Vagina (tissue), 2 donors: ENCODE results near the gene NGEF. TPM values are rescaled to one million over a fixed set of nuclear protein-coding genes. Genes with fewer than 3 reads are reported as not detected.
A peak's percentile ranks its signal among the peaks of the same experiment; 100 is the strongest.

ENCODE experiments used
- DNase-seq, 2 donors: peaks; one replicate each; pipeline ENCODE4 v3.0.0-alpha.2; 2017; ENCODE audit errors: extremely low spot score in 2 of 2
- H3K27ac ChIP-seq: fragments of 200-600 bp; sonication (generic); one replicate; pipeline ENCODE4 v1.5.1; 2019
- H3K27me3 ChIP-seq: fragments of 200-600 bp; sonication (generic); one replicate; pipeline ENCODE4 v1.5.1; 2019
- H3K36me3 ChIP-seq, 2 donors: fragments of 200-600 bp; sonication (generic); one replicate each; pipeline ENCODE4 v1.5.1; 2017 to 2019
- H3K4me1 ChIP-seq: fragments of 200-600 bp; sonication (generic); one replicate; pipeline ENCODE4 v1.5.1; 2019
- H3K4me3 ChIP-seq, 2 donors: fragments of 200-600 bp; sonication (generic); 1 replicate in 1 of 2; 2 replicates in 1 of 2; pipeline ENCODE4 v1.5.1; 2016 to 2019
- H3K9me3 ChIP-seq: fragments of 200-600 bp; sonication (generic); one replicate; pipeline ENCODE4 v1.5.1; 2019
- CTCF ChIP-seq, 3 experiments: fragments of 450-650 bp in 2 of 3; fragments of 200-600 bp in 1 of 3; sonication (generic) in 1 of 3; IDR thresholded peaks; one replicate each; pipeline ENCODE4 v1.5.1; 2017 to 2019; ENCODE audit warnings: antibody characterized with exemption in 3 of 3, mild to moderate bottlenecking in 2 of 3, moderate library complexity in 2 of 3
- POLR2A ChIP-seq, 2 donors: fragments of 450-650 bp; IDR thresholded peaks; one replicate each; pipeline ENCODE4 v1.6.1; 2017; ENCODE audit warnings: antibody characterized with exemption in 2 of 2, mild to moderate bottlenecking in 2 of 2, moderate library complexity in 2 of 2
- POLR2AphosphoS5 ChIP-seq, 2 donors: sonication (generic); formaldehyde crosslinking; IDR thresholded peaks; one replicate each; pipeline ENCODE4 v1.9.0; 2017; ENCODE audit warnings: antibody characterized with exemption in 2 of 2, mild to moderate bottlenecking in 2 of 2, low read depth in 1 of 2; ENCODE audit not compliant: insufficient read depth in 1 of 2
- intact Hi-C: fragments of 100-400 bp; cut with DNase I; formaldehyde crosslinking; loops from one replicate; pipeline ENCODE4 v1.15.1; 2023
- total RNA-seq: library from RNA; depleted of rRNA; stranded (reverse); fragments of >200 nt; gene quantifications from one replicate; pipeline ENCODE4 v1.2.3, GENCODE V29; 2016

Gene NGEF
- total RNA-seq, 1 donor from 2014 or later: 4.9 TPM

GRCh38 chr2:232973011-232973735 is 39.9 kb downstream of the NGEF start:
- H3K4me1 ChIP-seq: no peaks in the 10 kb centered on the region
- no peaks in the 10 kb centered on the region for H3K36me3 ChIP-seq
- intact Hi-C loops: no loop called here
- no peak overlapping the region for H3K27ac ChIP-seq
- no peaks in the 10 kb centered on the region for H3K9me3 ChIP-seq
- TF ChIP-seq POLR2AphosphoS5 (IDR thresholded peaks at IDR 0.05; ENCODE audit: insufficient read depth in 1 of 2, low read depth in 1 of 2) (no peak), CTCF (IDR thresholded peaks at IDR 0.05) (no peak), POLR2A (IDR thresholded peaks at IDR 0.05) (no peak)
- H3K4me3 ChIP-seq: no peak overlapping the region
- DNase-seq: peak; percentile 46 to 49
- H3K27me3 ChIP-seq: no peaks in the 10 kb centered on the region

- Histone ChIP-seq H3K4me3 (no peak overlapping the region), H3K27ac (no peak overlapping the region), H3K36me3 (no peaks in the 10 kb centered on the region), H3K9me3 (no peaks in the 10 kb centered on the region), H3K4me1 (no peaks in the 10 kb centered on the region), H3K27me3 (no peaks in the 10 kb centered on the region)
- intact Hi-C loops: no loop called here
- no peak for TF ChIP-seq POLR2A (IDR thresholded peaks at IDR 0.05)
- TF ChIP-seq CTCF (IDR thresholded peaks at IDR 0.05): no peak
- no peak for TF ChIP-seq POLR2AphosphoS5 (IDR thresholded peaks at IDR 0.05; ENCODE audit: insufficient read depth in 1 of 2, low read depth in 1 of 2)
- peak; percentile 16 to 72 for DNase-seq
These were observed 41.3 kb downstream of the NGEF start for GRCh38 chr2:232971744-232972143.

- no peak for DNase-seq
- Histone ChIP-seq H3K27me3 (no peaks in the 10 kb centered on the region), H3K27ac (no peak overlapping the region), H3K4me3 (no peak overlapping the region), H3K36me3 (no peaks in the 10 kb centered on the region), H3K9me3 (no peaks in the 10 kb centered on the region), H3K4me1 (no peaks in the 10 kb centered on the region)
- no peak for TF ChIP-seq POLR2A (IDR thresholded peaks at IDR 0.05)
- no peak for TF ChIP-seq POLR2AphosphoS5 (IDR thresholded peaks at IDR 0.05; ENCODE audit: insufficient read depth in 1 of 2, low read depth in 1 of 2)
- no peak for TF ChIP-seq CTCF (IDR thresholded peaks at IDR 0.05)
- intact Hi-C loops: no loop called here
These were observed 43.0 kb downstream of the NGEF start for GRCh38 chr2:232970051-232970450.

GRCh38 chr2:232967474-232967873 is 45.6 kb downstream of the NGEF start:
- TF ChIP-seq POLR2A (IDR thresholded peaks at IDR 0.05): no peak
- no peak for TF ChIP-seq CTCF (IDR thresholded peaks at IDR 0.05)
- TF ChIP-seq POLR2AphosphoS5 (IDR thresholded peaks at IDR 0.05; ENCODE audit: insufficient read depth in 1 of 2, low read depth in 1 of 2): no peak
- intact Hi-C loops: no loop called here
- no peak overlapping the region for H3K4me3 ChIP-seq
- H3K27me3 ChIP-seq: no peaks in the 10 kb centered on the region
- H3K4me1 ChIP-seq: no peaks in the 10 kb centered on the region
- no peaks in the 10 kb centered on the region for H3K9me3 ChIP-seq
- no peak overlapping the region for H3K27ac ChIP-seq
- H3K36me3 ChIP-seq: no peaks in the 10 kb centered on the region
- no peak for DNase-seq

GRCh38 chr2:232966122-232966521 is 46.9 kb downstream of the NGEF start:
- no peak for DNase-seq
- no peaks in the 10 kb centered on the region for H3K27me3 ChIP-seq
- H3K4me3 ChIP-seq: no peak overlapping the region
- H3K27ac ChIP-seq: no peak overlapping the region
- TF ChIP-seq POLR2A (IDR thresholded peaks at IDR 0.05) (no peak), POLR2AphosphoS5 (IDR thresholded peaks at IDR 0.05; ENCODE audit: insufficient read depth in 1 of 2, low read depth in 1 of 2) (no peak), CTCF (IDR thresholded peaks at IDR 0.05) (no peak)
- no peaks in the 10 kb centered on the region for H3K4me1 ChIP-seq
- H3K36me3 ChIP-seq: no peaks in the 10 kb centered on the region
- intact Hi-C loops: no loop called here
- no peaks in the 10 kb centered on the region for H3K9me3 ChIP-seq
